GM12872 (cell line): ENCODE results near the gene FUT2.

Experiments used
- CTCF ChIP-seq: IDR thresholded peaks from 3 replicates; pipeline ENCODE4 v1.5.1; 2011; ENCODE audit warnings: low read depth, mild to moderate bottlenecking, low read length, moderate library complexity; ENCODE audit not compliant: insufficient read depth

The FUT2 gene

GRCh38 chr19:48680436-48681126 is 15.2 kb upstream of the FUT2 start:
- no peak for TF ChIP-seq CTCF

DNA sequence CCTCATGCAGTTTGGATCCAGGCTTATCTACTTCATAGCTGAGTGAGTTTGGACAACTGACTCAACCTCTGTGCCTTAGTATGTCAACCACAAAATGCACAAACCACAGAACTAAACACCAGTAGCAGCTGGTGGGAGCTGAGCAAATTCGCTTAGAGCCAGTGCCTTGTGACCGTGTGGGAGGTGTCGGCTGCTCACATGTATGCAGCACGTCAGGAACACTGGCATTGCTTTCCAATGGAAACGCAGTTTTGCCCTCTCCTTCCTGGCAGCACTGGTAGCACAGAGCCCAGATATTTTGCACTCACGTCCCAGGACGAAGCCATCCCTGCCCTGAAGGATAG is 14.7 kb upstream of the FUT2 start:
- no peak for TF ChIP-seq CTCF

GRCh38 chr19:48683349-48683748 is 12.4 kb upstream of the FUT2 start:
- TF ChIP-seq CTCF: no peak

GRCh38 chr19:48685583-48685982 is 10.2 kb upstream of the FUT2 start:
- TF ChIP-seq CTCF: no peak

DNA sequence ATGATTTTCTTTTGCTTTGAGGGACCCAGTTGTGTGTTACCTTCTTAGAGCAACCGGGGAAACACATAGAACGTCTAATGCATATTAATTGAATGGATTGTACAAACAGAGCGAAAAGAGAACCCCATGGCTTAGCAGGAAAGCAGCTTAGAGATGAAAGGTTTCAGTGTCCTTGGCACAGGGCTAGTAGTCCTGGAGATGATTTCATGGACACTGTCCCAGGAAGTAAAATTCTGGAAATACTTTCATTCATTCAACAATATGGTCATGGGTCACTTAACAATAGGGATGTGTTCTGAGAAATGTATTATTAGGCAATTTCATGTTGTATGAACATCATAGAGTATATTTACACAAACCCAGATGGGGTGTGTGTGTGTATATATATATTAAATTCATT is 9.7 kb upstream of the FUT2 start:
- no peak for TF ChIP-seq CTCF

GRCh38 chr19:48687776-48688175 is 8.0 kb upstream of the FUT2 start:
- TF ChIP-seq CTCF: no peak

DNA sequence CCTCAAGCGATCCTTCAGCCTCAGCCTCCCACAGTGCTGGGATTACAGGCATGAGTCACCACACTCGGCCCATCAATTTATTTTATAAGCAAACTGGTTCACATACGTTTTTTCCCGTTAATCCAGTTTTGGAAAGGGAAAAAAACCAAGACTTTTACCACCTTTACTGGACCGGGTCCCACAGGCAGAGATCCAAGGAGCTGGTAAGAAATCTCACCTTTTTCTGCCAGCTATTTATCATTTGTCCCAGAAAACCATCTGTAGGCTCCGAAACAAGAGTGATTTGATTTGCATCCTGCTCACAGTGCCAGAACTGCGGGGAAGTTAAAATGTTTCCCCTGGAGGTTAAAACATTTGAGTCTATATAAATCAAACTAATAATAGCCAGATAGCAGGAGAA is 6.3 kb upstream of the FUT2 start:
- TF ChIP-seq CTCF: no peak
